Keratinocyte (primary cell): ENCODE data around the gene APOBEC3F. TPM values are rescaled to one million over a fixed set of nuclear protein-coding genes. Genes with fewer than 3 reads are reported as not detected.

ENCODE experiments used
- DNase-seq: peaks from one replicate; pipeline ENCODE4 v3.0.0-alpha.2; 2011; ENCODE audit warnings: low read depth, missing footprints, low spot score
- FAIRE-seq: peaks from 2 replicates; lab custom pipeline; 2011; peaks lifted over from hg19 to GRCh38; lab: Jason Lieb, UNC
- H2AFZ ChIP-seq: 2 replicates; pipeline ENCODE4 v1.6.0; 2012; ENCODE audit warnings: low read length, control low read depth, inconsistent platforms; ENCODE audit not compliant: control insufficient read depth
- H3K27ac ChIP-seq: 2 replicates; pipeline ENCODE4 v1.5.1; 2011; ENCODE audit warnings: low read length; ENCODE audit not compliant: control insufficient read depth, insufficient read depth
- H3K27me3 ChIP-seq: 3 replicates; pipeline ENCODE4 v1.6.0; 2011; ENCODE audit warnings: low read length; ENCODE audit not compliant: control insufficient read depth, insufficient read depth; ENCODE audit errors: extremely low read depth
- H3K36me3 ChIP-seq, 2 experiments: 2 replicates in 1 of 2; 3 replicates in 1 of 2; pipeline ENCODE4 v1.5.1; 2011; ENCODE audit warnings: low read length in 2 of 2, mild to moderate bottlenecking in 1 of 2; ENCODE audit not compliant: control insufficient read depth in 2 of 2, insufficient read depth in 2 of 2; ENCODE audit errors: extremely low read depth in 1 of 2
- H3K4me1 ChIP-seq: 3 replicates; pipeline ENCODE4 v1.5.1; 2011; ENCODE audit warnings: low read length; ENCODE audit not compliant: control insufficient read depth, insufficient read depth; ENCODE audit errors: extremely low read depth
- H3K4me2 ChIP-seq: 3 replicates; pipeline ENCODE4 v1.6.0; 2011; ENCODE audit warnings: low read depth, low read length; ENCODE audit not compliant: control insufficient read depth, insufficient read depth; ENCODE audit errors: extremely low read depth
- H3K4me3 ChIP-seq, 3 experiments: fragments of 200-600 bp in 1 of 3; sonication (generic) in 1 of 3; 2 replicates in 2 of 3; 3 replicates in 1 of 3; pipeline ENCODE4 v1.5.1; 2011 to 2016; ENCODE audit warnings: low read length in 3 of 3, mild to moderate bottlenecking in 3 of 3, control low read depth in 2 of 3, inconsistent platforms in 1 of 3, low read depth in 1 of 3, mixed read lengths in 1 of 3, mixed run types in 1 of 3, moderate library complexity in 1 of 3; ENCODE audit not compliant: control insufficient read depth in 2 of 3, insufficient read depth in 2 of 3; ENCODE audit errors: extremely low read depth in 1 of 3
- H3K79me2 ChIP-seq: 2 replicates; pipeline ENCODE4 v1.6.0; 2012; ENCODE audit warnings: low read length; ENCODE audit not compliant: control insufficient read depth, insufficient read depth
- H3K9ac ChIP-seq: 3 replicates; pipeline ENCODE4 v1.6.0; 2011; ENCODE audit warnings: low read length; ENCODE audit not compliant: control insufficient read depth, insufficient read depth; ENCODE audit errors: extremely low read depth
- H3K9me1 ChIP-seq: 3 replicates; pipeline ENCODE4 v1.6.0; 2011; ENCODE audit warnings: low read length; ENCODE audit not compliant: control insufficient read depth, insufficient read depth; ENCODE audit errors: extremely low read depth
- H3K9me3 ChIP-seq: 2 replicates; pipeline ENCODE4 v1.5.1; 2012; ENCODE audit warnings: low read depth, low read length; ENCODE audit not compliant: control insufficient read depth
- H4K20me1 ChIP-seq: 3 replicates; pipeline ENCODE4 v1.6.0; 2011; ENCODE audit warnings: low read length; ENCODE audit not compliant: control insufficient read depth, insufficient read depth; ENCODE audit errors: extremely low read depth
- EZH2 ChIP-seq: IDR thresholded peaks from one replicate; pipeline ENCODE4 v1.6.1; 2012; ENCODE audit warnings: inconsistent platforms, mild to moderate bottlenecking, low read length, moderate library complexity
- dilution Hi-C: fragments of 300-500 bp; cut with MboI; formaldehyde crosslinking; loops from one replicate; pipeline ENCODE4 v1.7.0; 2020; ENCODE audit warnings: low sequenced_read_pairs; ENCODE audit not compliant: extremely low pct_ligation_motif_present
- polyA plus RNA-seq, 5 experiments: library from polyadenylated mRNA; depleted of rRNA in 3 of 5; stranded (reverse) in 3 of 5; stranded (forward) in 1 of 5; unstranded in 1 of 5; fragments of >200 nt; gene quantifications; 1 replicate in 1 of 5; 2 replicates in 3 of 5; 3 replicates in 1 of 5; pipeline versions ENCODE4 v1.2.1 to v1.2.3, GENCODE V29; 2011 to 2012; ENCODE audit warnings: missing spikeins in 2 of 5, low read depth in 1 of 5, low replicate concordance in 1 of 5
- TF ChIP-seq, protein P1 (sequence below), 3 experiments: IDR thresholded peaks in 1 of 3; conservative IDR thresholded peaks in 1 of 3; optimal IDR thresholded peaks in 1 of 3; 2 replicates in 2 of 3; 3 replicates in 1 of 3; pipeline versions ENCODE3 to v1.5.1; 2011; ENCODE audit warnings: low read length in 3 of 3, mild to moderate bottlenecking in 3 of 3, moderate library complexity in 2 of 3, control low read depth in 1 of 3, inconsistent platforms in 1 of 3; ENCODE audit not compliant: insufficient read depth in 2 of 3; ENCODE audit errors: extremely low read depth in 1 of 3

The APOBEC3F gene
- polyA plus RNA-seq, 1 donor (not counting 4 experiments of a cell fraction or from before 2014, with no cell fraction given): 7.9 TPM

DNA sequence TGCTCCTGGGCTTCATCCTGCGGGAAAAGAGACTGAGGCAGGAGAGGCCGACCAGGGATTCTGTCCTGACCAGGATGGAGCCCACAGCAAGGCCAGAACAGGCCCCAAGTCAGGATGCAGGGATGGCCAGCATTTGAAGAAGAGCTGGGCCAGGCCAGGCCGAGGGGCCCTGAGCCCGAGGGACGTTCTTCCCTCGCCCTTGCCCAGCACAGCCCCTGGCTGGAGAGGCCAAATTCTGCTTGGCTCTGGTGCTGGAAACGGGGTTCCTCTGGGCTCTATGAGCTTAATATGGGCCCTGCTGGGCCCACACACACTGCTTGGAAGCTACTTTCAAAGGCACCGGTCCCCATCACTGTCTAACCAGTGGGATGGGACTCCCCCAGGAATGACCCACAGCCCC, 44.0 kb downstream of the APOBEC3F start:
- H4K20me1 ChIP-seq: no peaks in the 10 kb centered on the region
- no peaks in the 10 kb centered on the region for H3K79me2 ChIP-seq
- H3K4me2 ChIP-seq: no peak overlapping the region
- no peak overlapping the region for H3K4me3 ChIP-seq
- no peaks in the 10 kb centered on the region for H3K27me3 ChIP-seq
- FAIRE-seq: no peak
- no peak overlapping the region for H3K27ac ChIP-seq
- H2AFZ ChIP-seq: no peak overlapping the region
- TF ChIP-seq EZH2: no peak
- TF ChIP-seq, protein P1, sequence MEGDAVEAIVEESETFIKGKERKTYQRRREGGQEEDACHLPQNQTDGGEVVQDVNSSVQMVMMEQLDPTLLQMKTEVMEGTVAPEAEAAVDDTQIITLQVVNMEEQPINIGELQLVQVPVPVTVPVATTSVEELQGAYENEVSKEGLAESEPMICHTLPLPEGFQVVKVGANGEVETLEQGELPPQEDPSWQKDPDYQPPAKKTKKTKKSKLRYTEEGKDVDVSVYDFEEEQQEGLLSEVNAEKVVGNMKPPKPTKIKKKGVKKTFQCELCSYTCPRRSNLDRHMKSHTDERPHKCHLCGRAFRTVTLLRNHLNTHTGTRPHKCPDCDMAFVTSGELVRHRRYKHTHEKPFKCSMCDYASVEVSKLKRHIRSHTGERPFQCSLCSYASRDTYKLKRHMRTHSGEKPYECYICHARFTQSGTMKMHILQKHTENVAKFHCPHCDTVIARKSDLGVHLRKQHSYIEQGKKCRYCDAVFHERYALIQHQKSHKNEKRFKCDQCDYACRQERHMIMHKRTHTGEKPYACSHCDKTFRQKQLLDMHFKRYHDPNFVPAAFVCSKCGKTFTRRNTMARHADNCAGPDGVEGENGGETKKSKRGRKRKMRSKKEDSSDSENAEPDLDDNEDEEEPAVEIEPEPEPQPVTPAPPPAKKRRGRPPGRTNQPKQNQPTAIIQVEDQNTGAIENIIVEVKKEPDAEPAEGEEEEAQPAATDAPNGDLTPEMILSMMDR (optimal IDR thresholded peaks at IDR 0.05 in 1 of 3, IDR thresholded peaks at IDR 0.05 in 1 of 3, conservative IDR thresholded peaks at IDR 0.05 in 1 of 3; ENCODE audit: extremely low read depth in 1 of 3, insufficient read depth in 2 of 3, low read length in 3 of 3): no peak
- H3K9ac ChIP-seq: no peak overlapping the region
- no peak for DNase-seq
- dilution Hi-C loops: no loop called here
- H3K9me1 ChIP-seq: no peaks in the 10 kb centered on the region
- H3K4me1 ChIP-seq: peaks cover 6% of the 10 kb centered on the region
- H3K36me3 ChIP-seq: peaks cover 0 to 4% of the 10 kb centered on the region in 2 experiments
- H3K9me3 ChIP-seq: no peaks in the 10 kb centered on the region

DNA sequence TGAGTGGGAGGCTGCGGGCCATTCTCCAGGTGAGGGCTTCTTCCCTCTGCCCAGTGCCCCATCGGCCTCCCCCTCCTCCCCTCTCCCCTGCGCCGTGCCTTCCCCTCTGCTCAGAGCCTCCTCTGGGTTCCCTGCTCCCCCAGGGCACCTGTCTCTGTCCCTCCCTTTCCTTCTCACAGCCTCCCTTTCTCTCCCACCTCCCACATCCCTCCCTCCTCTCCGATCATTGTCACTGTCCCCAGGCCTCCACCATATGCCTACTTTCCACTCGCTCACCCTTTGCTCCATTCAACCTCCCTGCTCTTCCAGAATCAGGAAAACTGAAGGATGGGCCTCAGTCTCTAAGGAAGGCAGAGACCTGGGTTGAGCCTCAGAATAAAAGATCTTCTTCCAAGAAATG, 46.4 kb downstream of the APOBEC3F start:
- H3K9me3 ChIP-seq: no peaks in the 10 kb centered on the region
- no peaks in the 10 kb centered on the region for H4K20me1 ChIP-seq
- no peak overlapping the region for H3K4me2 ChIP-seq
- DNase-seq: no peak
- peaks cover 25% of the 10 kb centered on the region for H3K4me1 ChIP-seq
- no peak for FAIRE-seq
- no peaks in the 10 kb centered on the region for H3K79me2 ChIP-seq
- dilution Hi-C loops: no loop called here
- H2AFZ ChIP-seq: no peak overlapping the region
- H3K36me3 ChIP-seq: no peaks in the 10 kb centered on the region
- H3K4me3 ChIP-seq: no peak overlapping the region
- H3K9me1 ChIP-seq: no peaks in the 10 kb centered on the region
- H3K27me3 ChIP-seq: no peaks in the 10 kb centered on the region
- no peak for TF ChIP-seq EZH2
- TF ChIP-seq, protein P1 (optimal IDR thresholded peaks at IDR 0.05 in 1 of 3, IDR thresholded peaks at IDR 0.05 in 1 of 3, conservative IDR thresholded peaks at IDR 0.05 in 1 of 3; ENCODE audit: extremely low read depth in 1 of 3, insufficient read depth in 2 of 3, low read length in 3 of 3): no peak
- H3K9ac ChIP-seq: no peak overlapping the region
- H3K27ac ChIP-seq: no peak overlapping the region
